ENCODE measurements around the gene CYP1B1. TPM values are rescaled to one million over a fixed set of nuclear protein-coding genes. Genes with fewer than 3 reads are reported as not detected.

Gene CYP1B1
- total RNA-seq, 1 donor from 2014 or later, result 17.7 TPM

- H3K36me3 ChIP-seq, result no peaks in the 10 kb centered on the region
- H3K4me3 ChIP-seq, result no peak overlapping the region
- intact Hi-C loops (cut with micrococcal nuclease), result no loop called here
- H3K27ac ChIP-seq (replicated peaks), result no peak overlapping the region
- DNase-seq, result no peak
- no peaks in the 10 kb centered on the region for H3K27me3 ChIP-seq (ENCODE audit: low read depth)
- no peaks in the 10 kb centered on the region for H3K4me1 ChIP-seq
- TF ChIP-seq, protein P1, sequence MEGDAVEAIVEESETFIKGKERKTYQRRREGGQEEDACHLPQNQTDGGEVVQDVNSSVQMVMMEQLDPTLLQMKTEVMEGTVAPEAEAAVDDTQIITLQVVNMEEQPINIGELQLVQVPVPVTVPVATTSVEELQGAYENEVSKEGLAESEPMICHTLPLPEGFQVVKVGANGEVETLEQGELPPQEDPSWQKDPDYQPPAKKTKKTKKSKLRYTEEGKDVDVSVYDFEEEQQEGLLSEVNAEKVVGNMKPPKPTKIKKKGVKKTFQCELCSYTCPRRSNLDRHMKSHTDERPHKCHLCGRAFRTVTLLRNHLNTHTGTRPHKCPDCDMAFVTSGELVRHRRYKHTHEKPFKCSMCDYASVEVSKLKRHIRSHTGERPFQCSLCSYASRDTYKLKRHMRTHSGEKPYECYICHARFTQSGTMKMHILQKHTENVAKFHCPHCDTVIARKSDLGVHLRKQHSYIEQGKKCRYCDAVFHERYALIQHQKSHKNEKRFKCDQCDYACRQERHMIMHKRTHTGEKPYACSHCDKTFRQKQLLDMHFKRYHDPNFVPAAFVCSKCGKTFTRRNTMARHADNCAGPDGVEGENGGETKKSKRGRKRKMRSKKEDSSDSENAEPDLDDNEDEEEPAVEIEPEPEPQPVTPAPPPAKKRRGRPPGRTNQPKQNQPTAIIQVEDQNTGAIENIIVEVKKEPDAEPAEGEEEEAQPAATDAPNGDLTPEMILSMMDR (IDR thresholded peaks at IDR 0.05; ENCODE audit: borderline replicate concordance), result no peak
- no peaks in the 10 kb centered on the region for H3K9me3 ChIP-seq (replicated peaks)
These were observed 58.1 kb downstream of the CYP1B1 start for GRCh38 chr2:38017836-38018235.

Other genes with a start within 250 kb of the CYP1B1 start
- 6.5 TPM for gene RMDN2, start 150.9 kb downstream of the CYP1B1 start, total RNA-seq